Keratinocyte (primary cell): Measurements from ENCODE around the gene ARMC9. TPM values are rescaled to one million over a fixed set of nuclear protein-coding genes. Genes with fewer than 3 reads are reported as not detected.

Experiments used
- DNase-seq: peaks from one replicate; pipeline ENCODE4 v3.0.0-alpha.2; 2011; ENCODE audit warnings: low read depth, missing footprints, low spot score
- FAIRE-seq: peaks from 2 replicates; lab custom pipeline; 2011; peaks lifted over from hg19 to GRCh38; lab: Jason Lieb, UNC
- H2AFZ ChIP-seq: 2 replicates; pipeline ENCODE4 v1.6.0; 2012; ENCODE audit warnings: low read length, control low read depth, inconsistent platforms; ENCODE audit not compliant: control insufficient read depth
- H3K27ac ChIP-seq: 2 replicates; pipeline ENCODE4 v1.5.1; 2011; ENCODE audit warnings: low read length; ENCODE audit not compliant: control insufficient read depth, insufficient read depth
- H3K27me3 ChIP-seq: 3 replicates; pipeline ENCODE4 v1.6.0; 2011; ENCODE audit warnings: low read length; ENCODE audit not compliant: control insufficient read depth, insufficient read depth; ENCODE audit errors: extremely low read depth
- H3K36me3 ChIP-seq, 2 experiments: 2 replicates in 1 of 2; 3 replicates in 1 of 2; pipeline ENCODE4 v1.5.1; 2011; ENCODE audit warnings: low read length in 2 of 2, mild to moderate bottlenecking in 1 of 2; ENCODE audit not compliant: control insufficient read depth in 2 of 2, insufficient read depth in 2 of 2; ENCODE audit errors: extremely low read depth in 1 of 2
- H3K4me1 ChIP-seq: 3 replicates; pipeline ENCODE4 v1.5.1; 2011; ENCODE audit warnings: low read length; ENCODE audit not compliant: control insufficient read depth, insufficient read depth; ENCODE audit errors: extremely low read depth
- H3K4me2 ChIP-seq: 3 replicates; pipeline ENCODE4 v1.6.0; 2011; ENCODE audit warnings: low read depth, low read length; ENCODE audit not compliant: control insufficient read depth, insufficient read depth; ENCODE audit errors: extremely low read depth
- H3K4me3 ChIP-seq, 3 experiments: fragments of 200-600 bp in 1 of 3; sonication (generic) in 1 of 3; 2 replicates in 2 of 3; 3 replicates in 1 of 3; pipeline ENCODE4 v1.5.1; 2011 to 2016; ENCODE audit warnings: low read length in 3 of 3, mild to moderate bottlenecking in 3 of 3, control low read depth in 2 of 3, inconsistent platforms in 1 of 3, low read depth in 1 of 3, mixed read lengths in 1 of 3, mixed run types in 1 of 3, moderate library complexity in 1 of 3; ENCODE audit not compliant: control insufficient read depth in 2 of 3, insufficient read depth in 2 of 3; ENCODE audit errors: extremely low read depth in 1 of 3
- H3K79me2 ChIP-seq: 2 replicates; pipeline ENCODE4 v1.6.0; 2012; ENCODE audit warnings: low read length; ENCODE audit not compliant: control insufficient read depth, insufficient read depth
- H3K9ac ChIP-seq: 3 replicates; pipeline ENCODE4 v1.6.0; 2011; ENCODE audit warnings: low read length; ENCODE audit not compliant: control insufficient read depth, insufficient read depth; ENCODE audit errors: extremely low read depth
- H3K9me1 ChIP-seq: 3 replicates; pipeline ENCODE4 v1.6.0; 2011; ENCODE audit warnings: low read length; ENCODE audit not compliant: control insufficient read depth, insufficient read depth; ENCODE audit errors: extremely low read depth
- H3K9me3 ChIP-seq: 2 replicates; pipeline ENCODE4 v1.5.1; 2012; ENCODE audit warnings: low read depth, low read length; ENCODE audit not compliant: control insufficient read depth
- H4K20me1 ChIP-seq: 3 replicates; pipeline ENCODE4 v1.6.0; 2011; ENCODE audit warnings: low read length; ENCODE audit not compliant: control insufficient read depth, insufficient read depth; ENCODE audit errors: extremely low read depth
- CTCF ChIP-seq, 3 experiments: IDR thresholded peaks in 1 of 3; conservative IDR thresholded peaks in 1 of 3; optimal IDR thresholded peaks in 1 of 3; 2 replicates in 2 of 3; 3 replicates in 1 of 3; pipeline versions ENCODE3 to v1.5.1; 2011; ENCODE audit warnings: low read length in 3 of 3, mild to moderate bottlenecking in 3 of 3, moderate library complexity in 2 of 3, control low read depth in 1 of 3, inconsistent platforms in 1 of 3; ENCODE audit not compliant: insufficient read depth in 2 of 3; ENCODE audit errors: extremely low read depth in 1 of 3
- EZH2 ChIP-seq: IDR thresholded peaks from one replicate; pipeline ENCODE4 v1.6.1; 2012; ENCODE audit warnings: inconsistent platforms, mild to moderate bottlenecking, low read length, moderate library complexity
- dilution Hi-C: fragments of 300-500 bp; cut with MboI; formaldehyde crosslinking; loops from one replicate; pipeline ENCODE4 v1.7.0; 2020; ENCODE audit warnings: low sequenced_read_pairs; ENCODE audit not compliant: extremely low pct_ligation_motif_present
- polyA plus RNA-seq, 5 experiments: library from polyadenylated mRNA; depleted of rRNA in 3 of 5; stranded (reverse) in 3 of 5; stranded (forward) in 1 of 5; unstranded in 1 of 5; fragments of >200 nt; gene quantifications; 1 replicate in 1 of 5; 2 replicates in 3 of 5; 3 replicates in 1 of 5; pipeline versions ENCODE4 v1.2.1 to v1.2.3, GENCODE V29; 2011 to 2012; ENCODE audit warnings: missing spikeins in 2 of 5, low read depth in 1 of 5, low replicate concordance in 1 of 5

ARMC9 gene
- polyA plus RNA-seq, 1 donor (not counting 4 experiments of a cell fraction or from before 2014, with no cell fraction given): 16.2 TPM

GRCh38 chr2:231317579-231317978, 119.1 kb downstream of the ARMC9 start:
- DNase-seq (no peak), FAIRE-seq (no peak)
- TF ChIP-seq CTCF (optimal IDR thresholded peaks at IDR 0.05 in 1 of 3, IDR thresholded peaks at IDR 0.05 in 1 of 3, conservative IDR thresholded peaks at IDR 0.05 in 1 of 3; ENCODE audit: extremely low read depth in 1 of 3, insufficient read depth in 2 of 3, low read length in 3 of 3) (no peak), EZH2 (no peak)
- H3K9ac ChIP-seq: no peak overlapping the region
- no peaks in the 10 kb centered on the region for H3K4me1 ChIP-seq
- H4K20me1 ChIP-seq: no peaks in the 10 kb centered on the region
- H3K27me3 ChIP-seq: no peaks in the 10 kb centered on the region
- no peaks in the 10 kb centered on the region for H3K9me3 ChIP-seq
- dilution Hi-C loops: no loop called here
- H3K4me3 ChIP-seq: no peak overlapping the region
- H3K36me3 ChIP-seq: no peaks in the 10 kb centered on the region
- no peak overlapping the region for H3K27ac ChIP-seq
- H3K4me2 ChIP-seq: no peak overlapping the region
- H3K79me2 ChIP-seq: no peaks in the 10 kb centered on the region
- no peaks in the 10 kb centered on the region for H3K9me1 ChIP-seq
- H2AFZ ChIP-seq: no peak overlapping the region

DNA sequence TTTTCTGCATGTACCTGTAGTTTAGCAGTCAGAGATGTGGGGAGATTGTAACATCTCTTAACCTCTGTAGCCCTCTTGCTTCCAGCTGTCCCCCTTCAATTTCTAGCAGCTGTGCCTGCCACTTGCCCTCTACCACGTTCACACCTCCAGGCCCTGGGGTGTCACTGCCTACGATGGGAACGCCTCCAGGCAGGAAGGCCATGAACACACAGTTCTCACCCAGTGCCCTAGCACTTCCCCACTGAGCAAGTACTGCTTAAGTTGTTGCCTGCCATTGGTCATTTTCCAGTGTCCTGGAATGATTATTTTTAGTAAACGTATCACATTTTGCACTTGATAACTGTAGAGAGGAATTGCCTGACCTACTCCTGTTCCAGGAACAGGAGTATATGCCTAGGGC, 120.0 kb downstream of the ARMC9 start:
- Histone ChIP-seq H3K4me1 (no peaks in the 10 kb centered on the region), H3K79me2 (no peaks in the 10 kb centered on the region), H3K27me3 (no peaks in the 10 kb centered on the region), H3K36me3 (no peaks in the 10 kb centered on the region), H4K20me1 (no peaks in the 10 kb centered on the region), H3K9ac (no peak overlapping the region), H2AFZ (no peak overlapping the region), H3K9me3 (no peaks in the 10 kb centered on the region), H3K4me3 (no peak overlapping the region), H3K4me2 (no peak overlapping the region), H3K27ac (no peak overlapping the region), H3K9me1 (no peaks in the 10 kb centered on the region)
- FAIRE-seq (no peak), DNase-seq (no peak)
- dilution Hi-C loops: no loop called here
- no peak for TF ChIP-seq CTCF (optimal IDR thresholded peaks at IDR 0.05 in 1 of 3, IDR thresholded peaks at IDR 0.05 in 1 of 3, conservative IDR thresholded peaks at IDR 0.05 in 1 of 3; ENCODE audit: extremely low read depth in 1 of 3, insufficient read depth in 2 of 3, low read length in 3 of 3)
- no peak for TF ChIP-seq EZH2
